Keratinocyte (primary cell): Measurements from ENCODE around the gene ZNF598. TPM values are rescaled to one million over a fixed set of nuclear protein-coding genes. Genes with fewer than 3 reads are reported as not detected.

Experiments used
- DNase-seq: peaks from one replicate; pipeline ENCODE4 v3.0.0-alpha.2; 2011; ENCODE audit warnings: low read depth, missing footprints, low spot score
- FAIRE-seq: peaks from 2 replicates; lab custom pipeline; 2011; peaks lifted over from hg19 to GRCh38; lab: Jason Lieb, UNC
- H2AFZ ChIP-seq: 2 replicates; pipeline ENCODE4 v1.6.0; 2012; ENCODE audit warnings: low read length, control low read depth, inconsistent platforms; ENCODE audit not compliant: control insufficient read depth
- H3K27ac ChIP-seq: 2 replicates; pipeline ENCODE4 v1.5.1; 2011; ENCODE audit warnings: low read length; ENCODE audit not compliant: control insufficient read depth, insufficient read depth
- H3K27me3 ChIP-seq: 3 replicates; pipeline ENCODE4 v1.6.0; 2011; ENCODE audit warnings: low read length; ENCODE audit not compliant: control insufficient read depth, insufficient read depth; ENCODE audit errors: extremely low read depth
- H3K36me3 ChIP-seq, 2 experiments: 2 replicates in 1 of 2; 3 replicates in 1 of 2; pipeline ENCODE4 v1.5.1; 2011; ENCODE audit warnings: low read length in 2 of 2, mild to moderate bottlenecking in 1 of 2; ENCODE audit not compliant: control insufficient read depth in 2 of 2, insufficient read depth in 2 of 2; ENCODE audit errors: extremely low read depth in 1 of 2
- H3K4me1 ChIP-seq: 3 replicates; pipeline ENCODE4 v1.5.1; 2011; ENCODE audit warnings: low read length; ENCODE audit not compliant: control insufficient read depth, insufficient read depth; ENCODE audit errors: extremely low read depth
- H3K4me2 ChIP-seq: 3 replicates; pipeline ENCODE4 v1.6.0; 2011; ENCODE audit warnings: low read depth, low read length; ENCODE audit not compliant: control insufficient read depth, insufficient read depth; ENCODE audit errors: extremely low read depth
- H3K4me3 ChIP-seq, 3 experiments: fragments of 200-600 bp in 1 of 3; sonication (generic) in 1 of 3; 2 replicates in 2 of 3; 3 replicates in 1 of 3; pipeline ENCODE4 v1.5.1; 2011 to 2016; ENCODE audit warnings: low read length in 3 of 3, mild to moderate bottlenecking in 3 of 3, control low read depth in 2 of 3, inconsistent platforms in 1 of 3, low read depth in 1 of 3, mixed read lengths in 1 of 3, mixed run types in 1 of 3, moderate library complexity in 1 of 3; ENCODE audit not compliant: control insufficient read depth in 2 of 3, insufficient read depth in 2 of 3; ENCODE audit errors: extremely low read depth in 1 of 3
- H3K79me2 ChIP-seq: 2 replicates; pipeline ENCODE4 v1.6.0; 2012; ENCODE audit warnings: low read length; ENCODE audit not compliant: control insufficient read depth, insufficient read depth
- H3K9ac ChIP-seq: 3 replicates; pipeline ENCODE4 v1.6.0; 2011; ENCODE audit warnings: low read length; ENCODE audit not compliant: control insufficient read depth, insufficient read depth; ENCODE audit errors: extremely low read depth
- H3K9me1 ChIP-seq: 3 replicates; pipeline ENCODE4 v1.6.0; 2011; ENCODE audit warnings: low read length; ENCODE audit not compliant: control insufficient read depth, insufficient read depth; ENCODE audit errors: extremely low read depth
- H3K9me3 ChIP-seq: 2 replicates; pipeline ENCODE4 v1.5.1; 2012; ENCODE audit warnings: low read depth, low read length; ENCODE audit not compliant: control insufficient read depth
- H4K20me1 ChIP-seq: 3 replicates; pipeline ENCODE4 v1.6.0; 2011; ENCODE audit warnings: low read length; ENCODE audit not compliant: control insufficient read depth, insufficient read depth; ENCODE audit errors: extremely low read depth
- CTCF ChIP-seq, 3 experiments: IDR thresholded peaks in 1 of 3; conservative IDR thresholded peaks in 1 of 3; optimal IDR thresholded peaks in 1 of 3; 2 replicates in 2 of 3; 3 replicates in 1 of 3; pipeline versions ENCODE3 to v1.5.1; 2011; ENCODE audit warnings: low read length in 3 of 3, mild to moderate bottlenecking in 3 of 3, moderate library complexity in 2 of 3, control low read depth in 1 of 3, inconsistent platforms in 1 of 3; ENCODE audit not compliant: insufficient read depth in 2 of 3; ENCODE audit errors: extremely low read depth in 1 of 3
- EZH2 ChIP-seq: IDR thresholded peaks from one replicate; pipeline ENCODE4 v1.6.1; 2012; ENCODE audit warnings: inconsistent platforms, mild to moderate bottlenecking, low read length, moderate library complexity
- dilution Hi-C: fragments of 300-500 bp; cut with MboI; formaldehyde crosslinking; loops from one replicate; pipeline ENCODE4 v1.7.0; 2020; ENCODE audit warnings: low sequenced_read_pairs; ENCODE audit not compliant: extremely low pct_ligation_motif_present
- polyA plus RNA-seq, 5 experiments: library from polyadenylated mRNA; depleted of rRNA in 3 of 5; stranded (reverse) in 3 of 5; stranded (forward) in 1 of 5; unstranded in 1 of 5; fragments of >200 nt; gene quantifications; 1 replicate in 1 of 5; 2 replicates in 3 of 5; 3 replicates in 1 of 5; pipeline versions ENCODE4 v1.2.1 to v1.2.3, GENCODE V29; 2011 to 2012; ENCODE audit warnings: missing spikeins in 2 of 5, low read depth in 1 of 5, low replicate concordance in 1 of 5

The ZNF598 gene
- polyA plus RNA-seq, 1 donor (not counting 4 experiments of a cell fraction or from before 2014, with no cell fraction given) = 18.0 TPM

GRCh38 chr16:1960665-1961630 is 48.7 kb downstream of the ZNF598 start:
- TF ChIP-seq CTCF (optimal IDR thresholded peaks at IDR 0.05 in 1 of 3, IDR thresholded peaks at IDR 0.05 in 1 of 3, conservative IDR thresholded peaks at IDR 0.05 in 1 of 3; ENCODE audit: extremely low read depth in 1 of 3, insufficient read depth in 2 of 3, low read length in 3 of 3) (no peak), EZH2 (no peak)
- Histone ChIP-seq H3K36me3 (peaks cover 17 to 30% of the 10 kb centered on the region in 2 experiments), H3K9ac (peak overlapping the region; percentile 88), H3K4me2 (peak overlapping the region; percentile 70), H3K79me2 (peaks cover 53% of the 10 kb centered on the region), H3K4me1 (peaks cover 37% of the 10 kb centered on the region), H2AFZ (no peak overlapping the region), H4K20me1 (peaks cover 28% of the 10 kb centered on the region), H3K27me3 (no peaks in the 10 kb centered on the region), H3K27ac (peak overlapping the region; percentile 51), H3K4me3 (peak overlapping the region; percentile 84 to 91 (median 85)), H3K9me1 (peaks cover 3% of the 10 kb centered on the region), H3K9me3 (no peaks in the 10 kb centered on the region)
- FAIRE-seq (peak; percentile 66), DNase-seq (no peak)
- dilution Hi-C loops = no loop called here

DNA sequence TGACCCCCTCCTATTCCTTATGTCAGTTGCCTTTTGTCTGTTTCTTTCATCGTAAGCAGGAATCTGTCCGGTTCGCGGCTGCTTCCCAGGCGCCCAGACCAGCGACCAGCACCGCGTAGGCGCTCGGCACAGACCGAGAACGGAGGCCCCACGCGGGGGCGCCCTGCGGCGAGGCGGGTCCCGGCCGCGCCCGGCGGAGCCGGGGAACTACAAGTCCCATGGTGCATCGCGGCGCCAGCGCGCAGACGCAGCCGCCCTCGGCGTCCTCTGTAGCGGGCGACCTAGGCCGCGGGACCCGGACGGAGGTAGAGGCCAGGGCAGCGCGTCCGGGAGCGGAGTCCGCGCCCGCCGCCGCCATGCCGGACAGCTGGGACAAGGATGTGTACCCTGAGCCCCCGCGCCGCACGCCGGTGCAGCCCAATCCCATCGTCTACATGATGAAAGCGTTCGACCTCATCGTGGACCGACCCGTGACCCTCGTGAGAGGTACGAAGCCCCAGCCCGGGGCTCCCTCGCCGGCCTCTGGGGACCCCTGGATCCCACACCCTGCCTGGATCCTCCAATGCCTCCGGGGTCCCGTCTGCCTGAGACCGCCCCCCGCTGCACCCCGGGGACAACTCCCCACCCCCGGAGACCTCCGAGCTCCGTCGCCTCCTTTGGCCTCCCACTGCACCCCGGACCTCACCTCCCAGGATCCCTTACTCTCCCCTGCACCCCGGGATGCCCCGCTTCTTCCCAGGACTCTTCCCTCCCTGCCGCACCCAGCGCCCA is 50.2 kb downstream of the ZNF598 start, which contains the start of gene NDUFB10:
Gene NDUFB10, plus strand, starts transcription at position 270 of the 771 bp plus-strand sequence. Its CDS starts 87 bp downstream, at position 357.
- no peaks in the 10 kb centered on the region for H3K27me3 ChIP-seq
- peak; percentile 35 to 72 (median 54) for TF ChIP-seq CTCF (optimal IDR thresholded peaks at IDR 0.05 in 1 of 3, IDR thresholded peaks at IDR 0.05 in 1 of 3, conservative IDR thresholded peaks at IDR 0.05 in 1 of 3; ENCODE audit: extremely low read depth in 1 of 3, insufficient read depth in 2 of 3, low read length in 3 of 3)
- TF ChIP-seq EZH2 = no peak
- H3K4me2 ChIP-seq = peak within 1 kb of the TSS; percentile 84
- H4K20me1 ChIP-seq = peaks cover 28% of the 10 kb centered on the region
- peak within 1 kb of the TSS; percentile 84 to 91 (median 85) for H3K4me3 ChIP-seq
- H3K4me1 ChIP-seq = peaks cover 33% of the 10 kb centered on the region
- H3K9me3 ChIP-seq = no peaks in the 10 kb centered on the region
- dilution Hi-C loops = no loop called here
- peaks cover 17 to 28% of the 10 kb centered on the region in 2 experiments for H3K36me3 ChIP-seq
- H3K9ac ChIP-seq = peak within 1 kb of the TSS; percentile 88
- H3K9me1 ChIP-seq = peaks cover 3% of the 10 kb centered on the region
- H3K79me2 ChIP-seq = peaks cover 40% of the 10 kb centered on the region
- no peak for DNase-seq
- FAIRE-seq = no peak
- peak within 1 kb of the TSS; percentile 85 for H2AFZ ChIP-seq
- H3K27ac ChIP-seq = peak within 1 kb of the TSS; percentile 70
